ENCODE measurements around the gene TM7SF2.

GRCh38 chr11:65087827-65088226 lies 23.8 kb upstream of the TM7SF2 start:
- no peak for TF ChIP-seq CTCF (IDR thresholded peaks at IDR 0.05; ENCODE audit: low read length)
- no peak for TF ChIP-seq EZH2 (optimal IDR thresholded peaks at IDR 0.05; ENCODE audit: low read depth, low read length)
- TF ChIP-seq EZH2phosphoT487 (IDR thresholded peaks at IDR 0.05; ENCODE audit: low read length) = no peak

Data from MM.1S (cell line).